GM18526 (cell line): ENCODE data around the gene RPS6KA5.

Experiments used
- POLR2A ChIP-seq: IDR thresholded peaks from 3 replicates; pipeline ENCODE4 v1.6.1; 2011; ENCODE audit not compliant: insufficient read length; ENCODE audit errors: extremely low read depth

The RPS6KA5 gene

DNA sequence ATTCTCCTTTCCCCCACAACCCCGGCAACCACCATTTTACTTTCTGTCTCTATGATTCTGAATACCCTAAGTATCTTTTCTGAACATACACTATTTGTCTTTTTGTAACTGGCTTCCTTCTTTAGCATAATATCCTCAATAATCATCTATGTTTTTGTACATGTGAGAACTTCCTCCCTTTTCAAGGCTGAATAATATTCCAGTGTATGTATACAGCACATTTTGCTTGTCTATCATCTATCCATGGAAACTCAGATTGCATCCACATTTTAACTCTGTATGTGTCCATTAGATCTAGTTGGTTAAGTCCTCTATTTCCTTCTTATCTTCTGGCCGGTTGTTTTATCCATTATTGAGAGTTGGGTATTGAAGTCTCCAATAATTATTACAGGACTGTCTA lies 180.2 kb downstream of the RPS6KA5 start:
- no peak for TF ChIP-seq POLR2A

DNA sequence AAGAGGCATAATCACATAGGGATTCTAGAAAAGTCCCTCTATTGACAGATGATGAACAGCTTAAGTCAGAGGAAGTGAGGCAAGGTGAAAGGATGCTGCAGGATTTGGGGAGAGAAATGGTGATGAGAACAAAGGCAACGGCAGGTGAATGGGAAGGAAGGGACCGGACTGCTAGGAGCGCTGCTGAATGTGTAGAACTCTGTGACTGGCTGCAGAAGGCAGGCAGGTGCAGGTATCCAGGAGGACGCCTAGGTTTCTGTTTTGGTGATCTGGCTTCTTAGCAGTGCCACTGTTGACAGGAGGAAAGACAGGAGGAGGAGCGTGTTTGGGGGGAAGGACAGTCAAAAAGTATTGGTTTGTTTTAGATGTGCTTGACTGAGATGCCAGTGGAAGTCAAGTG lies 185.8 kb downstream of the RPS6KA5 start:
- TF ChIP-seq POLR2A, result no peak

DNA sequence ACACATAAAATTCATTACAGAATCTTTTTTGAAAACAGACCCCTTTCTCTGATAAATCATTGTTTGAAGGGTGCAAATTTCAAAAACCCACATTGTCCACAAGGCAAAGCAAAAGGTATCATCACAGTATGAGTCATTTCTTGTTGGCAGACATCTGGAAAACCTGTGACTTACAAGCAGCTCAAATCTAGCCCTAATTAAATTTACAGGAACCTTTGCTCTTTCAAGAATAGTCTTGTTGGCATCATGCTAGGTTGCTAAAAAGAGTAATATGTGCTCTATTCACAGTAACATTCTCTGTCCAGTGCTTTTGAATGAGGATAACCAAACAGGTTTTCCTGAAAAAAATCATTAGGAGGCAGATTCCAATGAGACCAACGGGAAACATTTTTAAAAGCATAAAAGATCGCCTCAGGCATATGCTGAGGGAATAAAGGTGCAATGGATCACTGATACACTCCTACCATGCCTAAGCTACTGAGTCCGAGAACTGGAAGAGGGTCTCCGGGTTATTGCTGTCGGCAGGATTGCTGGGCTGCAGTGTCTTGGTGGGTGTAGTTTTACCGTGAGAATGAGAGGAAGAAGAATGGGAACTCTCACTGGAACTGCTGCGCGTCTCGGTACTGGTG lies 188.7 kb downstream of the RPS6KA5 start:
- no peak for TF ChIP-seq POLR2A

DNA sequence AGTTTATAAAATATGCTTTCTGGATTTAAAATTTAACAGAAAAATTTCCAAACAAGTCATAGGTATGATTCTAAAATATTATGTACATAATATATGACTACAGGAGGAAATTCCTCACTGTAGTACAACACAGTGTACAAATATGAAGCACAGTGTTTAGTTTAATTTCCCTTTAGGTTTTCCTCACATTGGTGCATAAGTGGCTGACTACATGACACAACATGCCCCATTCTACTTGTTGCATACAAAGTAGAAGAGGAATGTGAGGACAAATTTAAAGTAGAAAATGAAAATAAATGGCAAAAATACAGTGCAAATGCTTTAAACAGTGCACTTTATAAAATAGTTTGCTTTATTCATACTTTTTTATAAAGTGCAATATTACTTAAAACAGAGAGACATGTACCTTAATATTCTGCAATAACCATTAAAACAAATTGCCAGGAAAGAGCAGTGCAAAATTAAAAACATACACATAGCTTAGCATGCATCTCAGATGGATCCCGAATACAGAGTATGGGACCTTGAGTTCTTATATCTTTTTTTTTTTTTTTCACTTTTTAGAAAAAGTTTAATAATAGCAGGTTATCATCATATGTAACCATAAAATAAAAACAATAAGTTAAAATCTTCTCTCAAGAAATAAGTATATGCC lies 189.4 kb downstream of the RPS6KA5 start:
- no peak for TF ChIP-seq POLR2A

GRCh38 chr14:90867501-90867900 lies 192.9 kb downstream of the RPS6KA5 start:
- no peak for TF ChIP-seq POLR2A

GRCh38 chr14:90866833-90867232 lies 193.6 kb downstream of the RPS6KA5 start:
- TF ChIP-seq POLR2A, result no peak

DNA sequence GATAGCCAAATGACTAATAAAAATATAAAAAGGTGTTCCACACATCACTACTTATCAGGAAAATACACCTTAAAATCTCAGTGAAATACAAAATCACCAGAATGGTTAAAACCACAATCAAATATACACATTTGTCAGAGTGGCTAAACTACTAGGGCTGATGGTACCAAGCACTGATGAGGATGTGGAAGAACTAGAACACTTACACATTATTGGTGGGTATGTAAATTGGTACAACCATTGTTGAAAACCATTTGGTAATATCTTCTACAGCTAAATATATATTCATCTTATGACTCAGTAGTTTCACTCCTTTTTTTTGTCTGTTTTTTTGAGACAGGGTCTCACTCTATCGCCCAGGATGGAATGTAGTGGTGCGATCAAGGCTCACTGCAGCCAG lies 195.7 kb downstream of the RPS6KA5 start:
- no peak for TF ChIP-seq POLR2A

DNA sequence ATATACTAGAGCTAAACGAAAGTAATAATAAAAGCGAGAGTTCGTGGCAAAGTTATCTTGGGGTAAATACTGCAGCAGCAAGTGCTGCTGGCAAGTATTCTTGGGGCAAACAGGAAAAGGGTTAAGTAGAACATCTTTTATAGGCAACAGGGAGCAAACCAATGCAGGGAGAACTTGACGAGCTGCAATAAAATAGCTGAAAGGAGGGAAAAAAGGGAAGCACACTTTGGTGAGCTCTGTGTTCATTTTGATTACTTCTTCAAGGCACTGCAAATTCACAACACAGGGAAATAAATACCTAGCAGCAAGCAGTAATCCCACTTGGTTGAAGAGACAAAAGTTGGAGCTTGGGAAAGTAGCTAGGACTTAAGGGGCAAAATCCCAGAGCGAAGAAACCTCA lies 201.9 kb downstream of the RPS6KA5 start:
- TF ChIP-seq POLR2A, result no peak

DNA sequence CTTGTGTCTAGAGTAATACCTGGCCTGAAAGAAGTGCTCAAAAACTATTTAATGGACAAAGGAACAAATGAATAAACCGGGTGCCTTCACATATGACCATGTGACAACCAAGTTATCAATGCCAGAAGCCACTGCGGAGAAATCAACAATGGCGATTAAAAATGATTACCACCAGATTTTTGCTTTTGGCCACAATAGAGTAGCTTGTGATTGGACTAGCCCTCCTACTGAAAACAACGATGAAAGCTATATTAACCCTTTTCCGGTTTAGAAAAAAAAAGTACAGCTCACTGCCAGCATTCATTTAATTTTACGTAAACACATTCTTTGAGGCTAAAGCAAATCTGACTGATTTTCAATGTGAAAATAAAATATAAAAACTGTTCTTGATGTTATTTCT lies 202.6 kb downstream of the RPS6KA5 start:
- no peak for TF ChIP-seq POLR2A

DNA sequence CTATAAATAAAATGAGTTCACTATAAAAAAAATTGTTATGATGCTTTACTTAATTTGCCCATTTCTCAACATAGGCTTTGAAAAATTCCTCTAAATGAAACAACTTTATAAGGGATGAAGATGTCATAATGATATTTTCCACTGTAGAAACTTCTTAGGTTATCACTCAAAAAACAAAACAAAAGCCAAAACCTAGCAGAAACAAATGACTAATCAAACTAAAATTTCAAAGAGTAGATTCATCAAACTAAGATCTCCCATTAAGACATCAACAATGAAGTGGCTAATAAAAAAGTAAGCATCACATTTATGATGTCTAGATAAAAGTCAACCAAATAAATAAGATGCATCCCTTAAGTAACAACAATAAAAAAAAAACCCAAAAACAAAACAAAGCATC lies 207.3 kb downstream of the RPS6KA5 start:
- TF ChIP-seq POLR2A, result no peak

DNA sequence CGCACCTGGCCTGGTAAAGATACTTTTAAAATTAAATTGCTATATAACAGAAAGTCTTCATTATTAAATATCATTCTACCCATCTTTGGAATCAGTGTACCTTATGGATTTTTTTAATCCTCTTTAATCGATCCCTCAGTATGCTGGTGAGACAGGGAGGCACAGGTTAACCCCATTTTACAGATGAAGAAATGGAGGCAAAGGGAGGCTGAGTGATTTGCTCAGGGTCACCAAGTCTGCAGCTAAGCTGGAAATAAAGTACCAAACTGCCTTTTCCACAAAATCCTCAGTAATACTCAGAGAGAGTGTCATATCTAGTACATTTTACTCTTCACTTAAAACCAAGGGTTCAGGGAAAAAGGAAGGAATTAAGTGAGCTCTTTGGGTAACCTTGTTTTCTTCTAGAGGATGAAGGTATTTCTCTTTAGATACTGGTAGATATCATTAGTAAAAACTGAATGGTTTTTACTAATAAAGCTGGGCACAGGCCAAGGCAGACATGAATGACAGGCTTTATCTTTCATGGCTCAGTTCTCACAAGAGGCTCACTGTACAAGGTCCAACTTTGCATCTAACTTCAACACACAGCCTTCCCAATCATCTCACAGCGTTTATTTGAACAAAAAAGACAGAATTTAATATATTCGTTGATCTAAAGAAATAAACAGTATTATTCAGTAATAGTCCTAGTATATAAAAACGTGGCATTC lies 209.0 kb downstream of the RPS6KA5 start:
- TF ChIP-seq POLR2A, result no peak

DNA sequence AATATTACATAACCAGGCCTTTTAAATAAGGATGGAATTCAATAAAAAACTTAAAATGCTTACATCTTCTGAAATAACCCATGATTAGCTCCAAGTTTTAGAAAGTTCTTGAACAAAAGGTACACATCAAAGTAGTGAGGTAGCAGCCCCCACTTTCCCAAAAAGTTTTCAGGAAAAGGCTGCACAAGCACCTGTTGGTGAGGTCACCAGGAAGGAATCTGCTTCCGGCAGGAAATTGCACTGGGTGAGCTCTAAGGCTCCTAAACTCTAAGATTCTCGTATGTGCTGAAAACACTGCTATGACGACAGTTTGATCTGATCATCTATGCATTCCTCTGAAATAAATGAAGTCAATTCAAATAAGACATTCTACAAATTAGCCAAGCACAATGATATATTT lies 210.0 kb downstream of the RPS6KA5 start:
- TF ChIP-seq POLR2A, result no peak

- no peak for TF ChIP-seq POLR2A
Observed at GRCh38 chr14:90849787-90850444, 210.5 kb downstream of the RPS6KA5 start.

GRCh38 chr14:90848944-90849731 lies 211.3 kb downstream of the RPS6KA5 start:
- TF ChIP-seq POLR2A, result no peak

GRCh38 chr14:90846511-90846910 lies 213.9 kb downstream of the RPS6KA5 start:
- no peak for TF ChIP-seq POLR2A
